A673 (cell line): ENCODE data around the gene WASF1.

Source experiments
- EZH2 ChIP-seq: fragments of 200-600 bp; sonication (generic); IDR thresholded peaks from 2 replicates; pipeline ENCODE4 v1.6.1; 2017; ENCODE audit warnings: borderline replicate concordance, low read depth, mild to moderate bottlenecking, mixed read lengths, antibody characterized with exemption, low read length; ENCODE audit not compliant: poor library complexity, severe bottlenecking
- TF ChIP-seq, protein P1 (sequence below): fragments of 300-800, 200-600 bp; sonication (generic); conservative IDR thresholded peaks from 2 replicates; pipeline ENCODE4 v1.5.1; 2017; ENCODE audit warnings: low read depth, mild to moderate bottlenecking, antibody characterized with exemption, low read length, moderate library complexity, mixed read lengths

GRCh38 chr6:110214338-110214737, 34.9 kb upstream of the WASF1 start:
- TF ChIP-seq, protein P1, sequence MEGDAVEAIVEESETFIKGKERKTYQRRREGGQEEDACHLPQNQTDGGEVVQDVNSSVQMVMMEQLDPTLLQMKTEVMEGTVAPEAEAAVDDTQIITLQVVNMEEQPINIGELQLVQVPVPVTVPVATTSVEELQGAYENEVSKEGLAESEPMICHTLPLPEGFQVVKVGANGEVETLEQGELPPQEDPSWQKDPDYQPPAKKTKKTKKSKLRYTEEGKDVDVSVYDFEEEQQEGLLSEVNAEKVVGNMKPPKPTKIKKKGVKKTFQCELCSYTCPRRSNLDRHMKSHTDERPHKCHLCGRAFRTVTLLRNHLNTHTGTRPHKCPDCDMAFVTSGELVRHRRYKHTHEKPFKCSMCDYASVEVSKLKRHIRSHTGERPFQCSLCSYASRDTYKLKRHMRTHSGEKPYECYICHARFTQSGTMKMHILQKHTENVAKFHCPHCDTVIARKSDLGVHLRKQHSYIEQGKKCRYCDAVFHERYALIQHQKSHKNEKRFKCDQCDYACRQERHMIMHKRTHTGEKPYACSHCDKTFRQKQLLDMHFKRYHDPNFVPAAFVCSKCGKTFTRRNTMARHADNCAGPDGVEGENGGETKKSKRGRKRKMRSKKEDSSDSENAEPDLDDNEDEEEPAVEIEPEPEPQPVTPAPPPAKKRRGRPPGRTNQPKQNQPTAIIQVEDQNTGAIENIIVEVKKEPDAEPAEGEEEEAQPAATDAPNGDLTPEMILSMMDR = no peak
- TF ChIP-seq EZH2 = no peak
